Loucy (cell line): ENCODE measurements around the gene SUN5.

Experiments used
- CTCF ChIP-seq: fragments of 200-600 bp; sonication (generic); conservative IDR thresholded peaks from 2 replicates; pipeline ENCODE4 v1.5.1; 2014; ENCODE audit warnings: mild to moderate bottlenecking, antibody characterized with exemption, low read length
- EZH2phosphoT487 ChIP-seq: fragments of 200-600 bp; IDR thresholded peaks from 2 replicates; pipeline ENCODE4 v1.6.1; 2018; ENCODE audit warnings: antibody characterized with exemption, mild to moderate bottlenecking, moderate library complexity, borderline replicate concordance

- no peak for TF ChIP-seq CTCF
- TF ChIP-seq EZH2phosphoT487, result no peak
These were observed 16.2 kb downstream of the SUN5 start for GRCh38 chr20:32988008-32988407.
